Lower leg skin (tissue), 3 donors: ENCODE data around the gene WDR81.

Experiments used
- POLR2A ChIP-seq, 2 donors: fragments of 450-650 bp; IDR thresholded peaks; one replicate each; pipeline ENCODE4 v1.6.1; 2016 to 2017; ENCODE audit warnings: antibody characterized with exemption in 2 of 2, mild to moderate bottlenecking in 1 of 2, moderate library complexity in 1 of 2
- TF ChIP-seq, protein P1 (sequence below), 3 donors: fragments of 450-650 bp; IDR thresholded peaks; one replicate each; pipeline ENCODE4 v1.5.1; 2016; ENCODE audit warnings: antibody characterized with exemption in 3 of 3, mild to moderate bottlenecking in 3 of 3, moderate library complexity in 2 of 3

DNA sequence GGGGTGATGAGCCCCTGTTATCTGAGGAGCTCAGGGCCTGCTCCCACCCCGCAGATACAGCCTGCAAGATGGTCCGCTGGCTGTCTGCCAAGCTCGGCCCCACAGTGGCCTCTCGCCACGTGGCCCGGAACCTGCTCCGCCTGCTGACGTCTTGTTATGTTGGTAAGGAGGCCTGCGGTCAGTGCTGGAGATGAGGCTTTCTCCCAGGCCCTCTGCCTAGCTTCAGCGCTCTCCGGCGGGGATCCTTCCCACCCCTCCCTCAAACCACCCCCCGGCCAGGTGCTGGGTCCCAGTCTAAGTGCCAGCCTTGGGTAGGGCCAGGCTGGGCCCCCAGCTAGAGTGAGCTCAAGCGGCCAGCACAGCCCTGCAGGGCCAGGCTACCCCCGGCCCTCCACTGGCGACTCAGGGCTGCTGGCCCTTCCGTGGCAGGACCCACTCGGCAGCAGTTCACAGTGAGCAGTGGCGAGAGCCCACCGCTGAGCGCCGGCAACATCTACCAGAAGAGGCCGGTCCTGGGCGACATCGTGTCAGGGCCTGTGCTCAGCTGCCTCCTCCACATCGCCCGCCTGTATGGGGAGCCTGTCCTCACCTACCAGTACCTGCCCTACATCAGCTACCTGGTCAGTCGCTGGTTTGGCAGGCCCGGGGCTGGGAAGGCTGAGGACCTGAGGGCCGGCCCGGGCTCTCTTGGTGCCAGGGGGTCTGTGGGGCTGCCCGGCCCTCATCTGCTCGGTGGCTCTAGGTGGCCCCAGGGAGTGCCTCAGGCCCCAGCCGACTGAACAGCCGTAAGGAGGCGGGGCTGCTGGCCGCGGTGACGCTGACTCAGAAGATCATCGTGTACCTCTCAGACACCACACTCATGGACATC is 6.1 kb downstream of the WDR81 start:
- TF ChIP-seq, protein P1, sequence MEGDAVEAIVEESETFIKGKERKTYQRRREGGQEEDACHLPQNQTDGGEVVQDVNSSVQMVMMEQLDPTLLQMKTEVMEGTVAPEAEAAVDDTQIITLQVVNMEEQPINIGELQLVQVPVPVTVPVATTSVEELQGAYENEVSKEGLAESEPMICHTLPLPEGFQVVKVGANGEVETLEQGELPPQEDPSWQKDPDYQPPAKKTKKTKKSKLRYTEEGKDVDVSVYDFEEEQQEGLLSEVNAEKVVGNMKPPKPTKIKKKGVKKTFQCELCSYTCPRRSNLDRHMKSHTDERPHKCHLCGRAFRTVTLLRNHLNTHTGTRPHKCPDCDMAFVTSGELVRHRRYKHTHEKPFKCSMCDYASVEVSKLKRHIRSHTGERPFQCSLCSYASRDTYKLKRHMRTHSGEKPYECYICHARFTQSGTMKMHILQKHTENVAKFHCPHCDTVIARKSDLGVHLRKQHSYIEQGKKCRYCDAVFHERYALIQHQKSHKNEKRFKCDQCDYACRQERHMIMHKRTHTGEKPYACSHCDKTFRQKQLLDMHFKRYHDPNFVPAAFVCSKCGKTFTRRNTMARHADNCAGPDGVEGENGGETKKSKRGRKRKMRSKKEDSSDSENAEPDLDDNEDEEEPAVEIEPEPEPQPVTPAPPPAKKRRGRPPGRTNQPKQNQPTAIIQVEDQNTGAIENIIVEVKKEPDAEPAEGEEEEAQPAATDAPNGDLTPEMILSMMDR (IDR thresholded peaks at IDR 0.05) = no peak
- no peak for TF ChIP-seq POLR2A (IDR thresholded peaks at IDR 0.05)
